Mucosa of stomach (tissue), 1 donor: ENCODE data around the gene CEP41.

Experiments used
- H3K27me3 ChIP-seq: one replicate; pipeline ENCODE4 v1.7.0; 2013; ENCODE audit warnings: mild to moderate bottlenecking, low read length; ENCODE audit not compliant: control insufficient read depth, insufficient read depth
- H3K36me3 ChIP-seq: one replicate; pipeline ENCODE4 v1.7.0; 2013; ENCODE audit warnings: low read length; ENCODE audit not compliant: control insufficient read depth, insufficient read depth
- H3K4me1 ChIP-seq: one replicate; pipeline ENCODE4 v1.7.0; 2013; ENCODE audit warnings: mild to moderate bottlenecking, low read length; ENCODE audit not compliant: control insufficient read depth, insufficient read depth
- H3K4me3 ChIP-seq: one replicate; pipeline ENCODE4 v1.7.0; 2013; ENCODE audit warnings: low read length
- H3K9ac ChIP-seq: one replicate; pipeline ENCODE4 v1.7.0; 2013; ENCODE audit warnings: mild to moderate bottlenecking, low read length, moderate library complexity
- H3K9me3 ChIP-seq: one replicate; pipeline ENCODE4 v1.7.0; 2013; ENCODE audit warnings: mild to moderate bottlenecking, low read length, moderate library complexity; ENCODE audit not compliant: control insufficient read depth
- donor health status: Pancreatic carcinoma.

Gene CEP41

DNA sequence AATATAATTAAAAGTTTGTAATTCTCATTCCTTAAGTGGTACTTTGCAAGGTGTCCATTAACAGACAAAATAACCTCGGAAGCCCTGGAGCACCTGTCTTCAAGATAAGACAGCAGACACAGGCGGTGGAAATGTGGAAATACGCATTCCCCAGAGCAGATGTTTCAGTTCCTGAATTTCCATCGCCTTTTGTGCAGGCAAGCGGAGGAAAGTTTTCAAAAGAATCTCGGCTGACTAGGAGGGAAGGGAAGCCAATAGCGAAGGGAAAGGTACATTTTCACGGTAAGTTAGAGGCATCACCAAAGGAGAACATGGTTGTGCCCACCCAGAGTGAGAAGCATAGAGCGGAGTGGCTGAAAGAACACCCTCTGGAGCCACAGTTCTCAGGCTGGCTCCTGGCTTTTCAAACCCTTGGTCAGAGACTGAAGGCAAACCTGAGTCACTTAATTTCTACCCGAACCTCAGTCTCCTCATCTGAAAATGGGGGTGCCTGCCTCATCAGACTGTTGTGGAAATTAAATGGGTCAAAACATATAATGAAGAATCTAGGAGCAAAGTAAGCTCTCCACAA is 46.9 kb downstream of the CEP41 start:
- Histone ChIP-seq H3K4me3 (no peak overlapping the region), H3K36me3 (no peaks in the 10 kb centered on the region), H3K9ac (no peak overlapping the region), H3K9me3 (no peaks in the 10 kb centered on the region), H3K27me3 (no peaks in the 10 kb centered on the region), H3K4me1 (no peaks in the 10 kb centered on the region)

DNA sequence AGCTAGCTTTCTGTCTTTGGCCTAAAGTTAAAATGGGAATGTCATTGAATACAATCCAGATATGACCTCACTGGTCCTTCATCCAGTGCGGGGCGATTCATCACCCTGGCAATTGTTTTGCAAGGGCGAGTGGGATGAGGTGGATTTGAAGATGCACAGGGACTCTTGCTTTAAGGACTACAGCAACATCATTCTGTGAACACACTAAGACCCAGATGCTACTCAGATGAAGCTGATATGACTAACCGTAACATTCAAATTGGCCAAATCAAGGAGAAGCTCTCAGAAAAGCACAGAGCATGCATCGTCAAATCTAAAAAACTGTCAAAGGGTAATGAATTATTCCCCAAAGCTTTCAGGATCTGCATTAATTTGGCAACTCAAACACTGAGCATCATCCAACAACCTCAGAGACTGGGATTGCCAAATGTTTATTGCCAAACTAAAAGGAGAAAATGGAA is 47.7 kb downstream of the CEP41 start:
- H3K27me3 ChIP-seq: no peaks in the 10 kb centered on the region
- H3K9me3 ChIP-seq: no peaks in the 10 kb centered on the region
- no peaks in the 10 kb centered on the region for H3K4me1 ChIP-seq
- no peak overlapping the region for H3K9ac ChIP-seq
- H3K4me3 ChIP-seq: no peak overlapping the region
- no peaks in the 10 kb centered on the region for H3K36me3 ChIP-seq

DNA sequence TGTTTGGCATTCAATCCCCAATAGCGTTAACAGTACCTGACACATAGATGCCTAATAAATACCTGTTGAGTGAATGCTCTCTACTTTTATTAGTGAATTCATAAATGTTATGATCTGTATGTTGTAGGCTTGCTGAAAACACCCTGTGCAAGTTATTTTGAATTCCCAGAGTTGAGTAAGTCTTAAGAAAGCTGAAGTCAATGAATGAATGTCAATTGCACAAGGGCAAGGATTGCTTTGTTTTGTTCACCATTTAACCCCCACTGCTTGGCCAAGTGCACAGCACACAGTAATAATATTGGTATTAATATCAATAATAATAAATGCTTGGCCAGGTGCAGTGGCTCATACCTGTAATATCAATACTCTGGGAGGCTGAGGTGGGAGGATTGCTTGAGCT is 50.3 kb downstream of the CEP41 start:
- Histone ChIP-seq H3K36me3 (no peaks in the 10 kb centered on the region), H3K9me3 (no peaks in the 10 kb centered on the region), H3K4me1 (no peaks in the 10 kb centered on the region), H3K9ac (no peak overlapping the region), H3K27me3 (no peaks in the 10 kb centered on the region), H3K4me3 (no peak overlapping the region)

DNA sequence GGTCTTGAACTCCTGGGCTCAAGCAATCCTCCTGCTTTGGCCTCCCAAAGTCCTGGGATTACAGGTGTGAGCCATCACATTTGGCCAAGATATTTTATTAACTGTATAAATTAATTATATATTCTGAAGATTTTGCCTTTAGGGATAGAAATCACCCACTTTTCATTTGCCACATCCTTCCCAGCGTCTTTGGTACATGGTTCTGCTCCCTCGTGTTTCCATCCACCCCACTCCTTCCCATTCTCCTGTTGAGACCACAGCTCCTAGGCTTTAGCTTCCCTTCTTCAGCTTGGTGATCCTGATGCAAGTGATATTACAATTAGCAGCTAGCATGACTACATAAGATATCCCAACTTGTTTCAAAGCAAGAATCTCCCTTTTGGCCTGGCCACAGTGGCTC is 52.1 kb downstream of the CEP41 start:
- Histone ChIP-seq H3K9me3 (no peaks in the 10 kb centered on the region), H3K27me3 (no peaks in the 10 kb centered on the region), H3K4me3 (no peak overlapping the region), H3K36me3 (no peaks in the 10 kb centered on the region), H3K9ac (no peak overlapping the region), H3K4me1 (no peaks in the 10 kb centered on the region)

DNA sequence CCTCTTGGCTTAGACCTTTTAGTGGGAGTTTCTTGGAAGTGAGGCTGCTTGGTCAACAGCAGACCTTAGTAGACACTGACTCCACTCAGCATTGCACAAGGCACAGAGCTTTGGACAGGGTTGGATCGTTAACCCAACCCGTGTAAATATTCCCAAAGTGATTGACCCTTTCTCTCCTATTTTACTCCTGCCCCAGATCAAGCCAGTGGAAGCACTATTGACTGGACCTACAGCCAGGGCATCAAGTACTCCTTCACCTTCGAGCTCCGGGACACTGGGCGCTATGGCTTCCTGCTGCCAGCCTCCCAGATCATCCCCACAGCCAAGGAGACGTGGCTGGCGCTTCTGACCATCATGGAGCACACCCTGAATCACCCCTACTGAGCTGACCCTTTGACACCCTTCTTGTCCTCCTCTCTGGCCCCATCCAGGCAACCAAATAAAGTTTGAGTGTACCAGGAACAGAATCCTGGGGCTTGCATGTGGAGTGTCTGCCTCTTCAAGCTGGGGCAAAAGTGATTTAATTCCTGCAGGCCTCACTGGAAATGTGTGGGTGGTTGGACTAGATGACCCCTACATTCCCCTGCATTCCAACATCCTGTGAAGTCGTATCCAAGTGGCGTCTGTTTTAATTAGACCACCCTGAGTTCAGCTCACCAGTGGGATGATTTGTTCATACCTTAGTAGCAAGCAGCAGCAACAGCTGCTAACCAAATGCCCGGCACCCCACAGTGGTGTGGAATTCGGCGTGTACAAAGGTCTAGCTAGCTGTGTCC is 53.0 kb downstream of the CEP41 start:
- no peaks in the 10 kb centered on the region for H3K36me3 ChIP-seq
- H3K27me3 ChIP-seq: no peaks in the 10 kb centered on the region
- no peak overlapping the region for H3K9ac ChIP-seq
- H3K4me3 ChIP-seq: no peak overlapping the region
- no peaks in the 10 kb centered on the region for H3K4me1 ChIP-seq
- no peaks in the 10 kb centered on the region for H3K9me3 ChIP-seq

DNA sequence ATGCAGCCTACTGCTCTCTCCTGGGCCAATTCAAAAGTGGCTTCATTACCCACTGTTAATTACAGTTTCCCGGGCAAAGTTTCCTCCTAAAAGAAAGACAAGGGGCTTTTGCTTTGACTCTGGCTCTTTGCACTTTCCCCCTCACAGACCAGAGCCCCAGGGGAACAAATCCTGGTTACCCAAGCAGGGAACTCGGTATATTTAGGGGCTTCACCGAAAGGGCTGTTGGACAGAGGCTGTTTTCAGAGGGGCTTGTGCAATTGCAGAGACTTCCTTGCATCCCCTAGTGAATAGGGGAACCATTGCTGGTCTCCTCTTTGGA is 53.5 kb downstream of the CEP41 start:
- Histone ChIP-seq H3K4me3 (no peak overlapping the region), H3K27me3 (no peaks in the 10 kb centered on the region), H3K36me3 (no peaks in the 10 kb centered on the region), H3K9ac (no peak overlapping the region), H3K9me3 (no peaks in the 10 kb centered on the region), H3K4me1 (no peaks in the 10 kb centered on the region)

DNA sequence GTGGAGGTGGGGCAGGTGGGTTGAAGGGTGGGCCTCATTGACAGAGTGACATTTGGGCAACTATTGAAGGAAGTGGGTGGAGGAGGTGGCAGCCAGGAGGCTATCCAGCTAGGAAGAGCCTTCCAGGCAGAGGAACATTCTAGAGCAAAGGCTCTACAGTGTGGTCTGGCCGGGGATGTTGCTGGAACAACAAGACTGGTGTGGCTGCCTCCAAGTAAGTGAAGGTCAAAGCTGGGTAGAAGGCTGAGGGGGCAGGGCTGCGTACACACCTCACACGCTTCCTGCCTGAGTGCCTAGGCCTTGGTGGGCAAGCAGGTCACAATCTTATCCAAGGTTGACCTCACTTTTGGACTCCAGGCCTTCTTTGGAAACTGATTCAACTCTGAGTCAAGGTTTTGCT is 53.9 kb downstream of the CEP41 start:
- no peaks in the 10 kb centered on the region for H3K27me3 ChIP-seq
- no peaks in the 10 kb centered on the region for H3K9me3 ChIP-seq
- no peak overlapping the region for H3K9ac ChIP-seq
- no peaks in the 10 kb centered on the region for H3K36me3 ChIP-seq
- no peak overlapping the region for H3K4me3 ChIP-seq
- H3K4me1 ChIP-seq: no peaks in the 10 kb centered on the region

DNA sequence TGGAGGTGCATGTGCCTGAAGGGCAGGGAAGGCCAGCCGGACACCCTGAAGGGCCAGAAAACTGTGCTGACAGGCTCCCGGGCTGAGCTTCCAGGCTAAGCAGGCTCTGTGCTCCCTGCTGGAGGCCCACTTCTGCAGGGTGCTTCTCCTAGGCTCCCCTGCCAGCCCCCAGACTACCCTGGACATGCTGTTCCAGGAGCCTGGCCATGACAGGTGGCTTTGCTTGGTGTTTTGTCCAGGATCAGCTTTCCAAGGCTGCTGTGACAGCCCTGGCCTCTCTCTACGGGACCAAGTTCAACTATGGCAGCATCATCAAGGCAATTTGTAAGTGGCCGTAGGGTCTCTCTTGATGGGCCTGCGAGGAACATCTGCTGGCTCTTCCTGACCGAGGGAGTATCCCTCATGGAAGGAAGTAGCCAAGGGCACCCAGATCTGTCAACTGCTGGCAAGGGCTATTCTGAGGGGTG is 55.2 kb downstream of the CEP41 start:
- no peaks in the 10 kb centered on the region for H3K27me3 ChIP-seq
- H3K9me3 ChIP-seq: no peaks in the 10 kb centered on the region
- no peaks in the 10 kb centered on the region for H3K36me3 ChIP-seq
- H3K4me1 ChIP-seq: no peaks in the 10 kb centered on the region
- H3K4me3 ChIP-seq: no peak overlapping the region
- no peak overlapping the region for H3K9ac ChIP-seq

DNA sequence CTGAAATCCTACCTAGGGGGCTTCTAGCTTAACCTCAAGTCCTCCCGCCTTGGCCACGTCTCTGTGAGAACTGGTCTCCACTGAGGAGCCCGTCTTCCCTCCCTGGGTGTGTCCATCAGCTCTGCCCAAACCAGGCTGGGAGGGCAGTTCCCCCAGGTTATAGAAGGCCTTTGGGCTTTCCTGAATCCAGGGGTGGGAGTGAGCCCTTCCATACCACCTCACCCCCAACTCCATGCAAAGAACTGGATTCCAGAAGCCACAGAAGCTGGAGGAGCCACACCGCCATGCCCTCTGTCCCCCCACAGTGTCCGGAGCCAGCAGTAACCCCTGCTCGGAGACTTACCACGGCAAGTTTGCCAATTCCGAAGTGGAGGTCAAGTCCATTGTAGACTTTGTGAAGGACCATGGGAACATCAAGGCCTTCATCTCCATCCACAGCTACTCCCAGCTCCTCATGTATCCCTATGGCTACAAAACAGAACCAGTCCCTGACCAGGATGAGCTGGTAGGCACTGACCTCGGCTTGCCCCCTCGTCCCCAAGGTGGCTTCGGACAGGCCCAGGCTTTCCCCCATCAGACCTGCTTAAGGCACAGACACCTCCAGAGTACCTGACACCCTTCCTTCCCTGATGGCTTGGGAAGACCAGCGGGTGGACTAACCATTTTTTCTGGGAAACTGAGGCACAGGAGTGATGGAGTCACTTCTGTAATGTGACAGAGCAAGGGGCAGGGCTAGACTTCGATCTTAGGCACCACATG is 55.8 kb downstream of the CEP41 start:
- Histone ChIP-seq H3K36me3 (no peaks in the 10 kb centered on the region), H3K4me3 (no peak overlapping the region), H3K9ac (no peak overlapping the region), H3K27me3 (no peaks in the 10 kb centered on the region), H3K4me1 (peaks cover 3% of the 10 kb centered on the region), H3K9me3 (no peaks in the 10 kb centered on the region)

DNA sequence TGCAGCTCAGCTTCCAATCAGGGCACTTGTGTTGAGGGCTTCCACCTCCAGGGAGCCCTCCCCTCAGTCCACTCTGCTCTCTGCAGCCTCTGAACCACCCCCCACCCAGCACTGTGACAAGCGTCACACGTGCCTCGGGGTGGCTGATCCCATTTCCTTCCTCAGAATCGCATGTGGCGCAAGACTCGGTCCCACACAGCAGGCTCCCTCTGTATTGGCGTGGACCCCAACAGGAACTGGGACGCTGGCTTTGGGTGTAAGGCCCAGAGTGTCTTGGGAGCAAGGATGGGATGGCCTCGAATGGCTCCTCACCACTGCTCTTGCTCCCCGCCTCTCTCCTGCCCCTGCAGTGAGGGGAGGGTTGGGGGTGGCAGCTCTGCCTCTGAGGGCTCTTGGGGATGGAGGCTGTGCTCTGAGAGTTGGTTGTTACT is 56.4 kb downstream of the CEP41 start:
- Histone ChIP-seq H3K27me3 (no peaks in the 10 kb centered on the region), H3K4me1 (peaks cover 8% of the 10 kb centered on the region), H3K9ac (no peak overlapping the region), H3K9me3 (no peaks in the 10 kb centered on the region), H3K36me3 (no peaks in the 10 kb centered on the region), H3K4me3 (no peak overlapping the region)

DNA sequence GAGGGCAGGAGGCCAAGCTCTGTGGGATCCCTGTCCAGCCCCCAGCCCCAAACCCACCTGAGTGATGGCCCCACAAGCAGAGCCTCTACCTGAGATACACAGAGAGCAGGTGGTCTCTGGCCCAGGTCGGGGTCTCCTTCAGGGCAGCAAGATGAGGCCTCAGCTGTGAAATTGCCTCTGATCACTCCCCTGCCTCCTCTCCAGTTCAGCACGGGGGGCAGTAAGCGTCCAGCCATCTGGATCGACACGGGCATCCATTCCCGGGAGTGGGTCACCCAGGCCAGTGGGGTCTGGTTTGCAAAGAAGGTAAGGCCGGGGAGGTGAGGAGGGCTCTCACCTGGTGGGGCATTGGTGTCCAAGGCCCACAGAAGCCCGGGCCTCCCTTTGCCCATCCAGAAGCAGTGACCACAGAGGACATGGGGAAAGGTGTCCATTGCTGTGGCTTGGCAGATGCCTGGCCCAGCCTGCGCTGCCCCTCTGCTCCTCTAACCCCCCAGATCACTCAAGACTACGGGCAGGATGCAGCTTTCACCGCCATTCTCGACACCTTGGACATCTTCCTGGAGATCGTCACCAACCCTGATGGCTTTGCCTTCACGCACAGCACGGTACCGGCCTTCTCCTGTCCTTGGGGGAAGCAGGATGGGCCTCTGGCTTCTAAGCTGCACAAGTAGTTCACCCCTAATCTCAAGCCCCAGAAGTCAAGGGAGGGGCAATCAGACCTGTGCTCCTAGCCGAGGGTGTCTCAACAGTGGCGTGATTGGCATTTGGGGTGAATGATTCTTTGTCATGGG is 57.4 kb downstream of the CEP41 start:
- H3K9ac ChIP-seq: no peak overlapping the region
- no peaks in the 10 kb centered on the region for H3K36me3 ChIP-seq
- H3K4me1 ChIP-seq: peaks cover 8% of the 10 kb centered on the region
- H3K27me3 ChIP-seq: no peaks in the 10 kb centered on the region
- no peak overlapping the region for H3K4me3 ChIP-seq
- H3K9me3 ChIP-seq: no peaks in the 10 kb centered on the region
